Measurements from ENCODE around the gene C8G. TPM values are rescaled to one million over a fixed set of nuclear protein-coding genes. Genes with fewer than 3 reads are reported as not detected.

Gene C8G
- total and polyA plus RNA-seq, 2 of the 4 experiments (the other 2 are of a cell fraction) = 0.80 TPM; not detected in 1

- 68% methylated on average over 29 of the region's 40 CpGs; no CpG with 5 or more reads in 1 of the 2 experiments for WGBS, 2 experiments (ENCODE audit: extremely low coverage in 2 of 2, insufficient read length in 1 of 2)
- Histone ChIP-seq H3K56ac (ENCODE audit: extremely low read depth, insufficient read depth, low read length) (no peak overlapping the region), H3K9me3 (ENCODE audit: control insufficient read depth, insufficient read depth, low read length) (peaks cover 6% of the 10 kb centered on the region), H4K5ac (ENCODE audit: low read depth, low read length) (no peak overlapping the region), H2BK15ac (ENCODE audit: low read depth, low read length) (no peak overlapping the region), H2AK5ac (ENCODE audit: low read depth, low read length) (no peak overlapping the region), H3K4ac (ENCODE audit: low read depth, low read length) (no peak overlapping the region), H4K91ac (ENCODE audit: insufficient read depth, low read depth, low read length) (no peak overlapping the region), H2BK5ac (ENCODE audit: low read depth, low read length, poor library complexity, severe bottlenecking) (no peak overlapping the region), H3K27ac (ENCODE audit: insufficient read depth, low read length) (no peak overlapping the region), H3K14ac (replicated peaks; ENCODE audit: low read depth, low read length) (no peak overlapping the region), H4K20me1 (ENCODE audit: insufficient read depth, low read length) (no peaks in the 10 kb centered on the region; the same call in 1 of the 2 replicates), H3K23ac (ENCODE audit: low read depth, low read length) (no peak overlapping the region), H3K4me1 (ENCODE audit: control insufficient read depth, insufficient read depth, low read length) (peaks cover 23% of the 10 kb centered on the region), H3K4me2 (ENCODE audit: low read depth, low read length) (no peak overlapping the region), H3K18ac (ENCODE audit: low read depth, low read length) (no peak overlapping the region), H2AK9ac (replicated peaks; ENCODE audit: low read depth, low read length, poor library complexity) (no peak overlapping the region), H3K9me1 (ENCODE audit: insufficient read depth, low read length) (peaks cover 8% of the 10 kb centered on the region), H2BK20ac (ENCODE audit: low read depth, low read length) (no peak overlapping the region), H2AFZ (replicated peaks; ENCODE audit: low read length, poor library complexity) (no peak overlapping the region), H3K9ac (ENCODE audit: low read depth, low read length) (no peak overlapping the region), H3K36me3 (ENCODE audit: control insufficient read depth, insufficient read depth, low read length) (peaks cover 5% of the 10 kb centered on the region; the same call in 1 of the 2 replicates), H3K79me1 (ENCODE audit: low read depth in 1 of 2, low read length in 2 of 2) (peaks cover 6 to 16% of the 10 kb centered on the region in 2 experiments; a peak in 3 of 4 replicates), H4K8ac (ENCODE audit: low read depth in 2 of 2, low read length in 2 of 2) (no peak overlapping the region), H3K4me3 (ENCODE audit: insufficient read depth, low read depth, low read length) (no peak overlapping the region), H2BK120ac (ENCODE audit: low read depth, low read length) (no peak overlapping the region), H3K27me3 (ENCODE audit: control insufficient read depth, insufficient read depth, low read length) (peaks cover 2% of the 10 kb centered on the region; the same call in 1 of the 2 replicates)
- CTCF ChIA-PET = no interaction called here
- DNase-seq (no peak), ATAC-seq (ENCODE audit: low read depth) (no peak)
- BruUV-seq (replicated peaks) = no TSS peak
- in situ Hi-C loops (cut with MboI; ENCODE audit: low sequenced_read_pairs) (no loop called here), dilution Hi-C loops (cut with HindIII; ENCODE audit: low sequenced_read_pairs, unreplicated experiment) (no loop called here), intact Hi-C loops (cut with micrococcal nuclease) (no loop called here)
- TF ChIP-seq RFX5 (IDR thresholded peaks at IDR 0.05; ENCODE audit: low read depth, low read length) = no peak
- TF ChIP-seq RAD21 (IDR thresholded peaks at IDR 0.05; ENCODE audit: low read length) = no peak
- TF ChIP-seq USF2 (IDR thresholded peaks at IDR 0.05; ENCODE audit: low read depth, low read length) = no peak
- no peak for TF ChIP-seq ELK1 (IDR thresholded peaks at IDR 0.05; ENCODE audit: borderline replicate concordance, low read depth, low read length)
- no peak for TF ChIP-seq NFE2L2 (IDR thresholded peaks at IDR 0.05; ENCODE audit: low read depth, low read length)
- TF ChIP-seq BHLHE40 (IDR thresholded peaks at IDR 0.05; ENCODE audit: low read depth, low read length) = no peak
- TF ChIP-seq MAZ (IDR thresholded peaks at IDR 0.05; ENCODE audit: borderline replicate concordance, low read depth, low read length) = no peak
- POLR2A ChIA-PET (ENCODE audit: unreplicated experiment) = no interaction called here
Observed at GRCh38 chr9:136994888-136995230, 49.8 kb downstream of the C8G start.

Measured in IMR-90 (cell line).